Ovary (tissue), 3 donors: Measurements from ENCODE around the gene RSBN1.

Source experiments
- CTCF ChIP-seq, 3 donors: fragments of 450-650 bp in 2 of 3; fragments of 200-600 bp in 1 of 3; IDR thresholded peaks; one replicate each; pipeline versions ENCODE4 v1.5.1 to v1.8.0; 2016 to 2022; ENCODE audit warnings: antibody characterized with exemption in 3 of 3, mild to moderate bottlenecking in 1 of 3
- EP300 ChIP-seq: sonication (generic); formaldehyde crosslinking; IDR thresholded peaks from one replicate; pipeline ENCODE4 v1.6.1; 2017; ENCODE audit warnings: antibody characterized with exemption
- POLR2A ChIP-seq: fragments of 450-650 bp; IDR thresholded peaks from one replicate; pipeline ENCODE4 v1.6.1; 2017; ENCODE audit warnings: antibody characterized with exemption, mild to moderate bottlenecking, moderate library complexity
- donor health status: DM: no; HTN: no; CAD: no.

GRCh38 chr1:113714606-113715269 lies 97.5 kb downstream of the RSBN1 start:
- TF ChIP-seq POLR2A (no peak), CTCF (IDR thresholded peaks at IDR 0.05) (no peak), EP300 (no peak)
